Transverse colon (tissue), 3 donors: ENCODE data around the gene POC1A.

ENCODE experiments used
- EP300 ChIP-seq: sonication (generic); formaldehyde crosslinking; IDR thresholded peaks from one replicate; pipeline ENCODE4 v1.6.1; 2017; ENCODE audit warnings: antibody characterized with exemption, low read depth
- TF ChIP-seq, protein P1 (sequence below), 5 experiments: fragments of 200-600 bp in 3 of 5; fragments of 450-650 bp in 2 of 5; sonication (generic) in 3 of 5; IDR thresholded peaks; 1 replicate in 2 of 5; 2 replicates in 3 of 5; pipeline ENCODE4 v1.5.1; 2016 to 2017; ENCODE audit warnings: antibody characterized with exemption in 5 of 5, inconsistent platforms in 3 of 5, mild to moderate bottlenecking in 2 of 5, moderate library complexity in 1 of 5

GRCh38 chr3:52068055-52068571, 86.1 kb downstream of the POC1A start:
- TF ChIP-seq, protein P1, sequence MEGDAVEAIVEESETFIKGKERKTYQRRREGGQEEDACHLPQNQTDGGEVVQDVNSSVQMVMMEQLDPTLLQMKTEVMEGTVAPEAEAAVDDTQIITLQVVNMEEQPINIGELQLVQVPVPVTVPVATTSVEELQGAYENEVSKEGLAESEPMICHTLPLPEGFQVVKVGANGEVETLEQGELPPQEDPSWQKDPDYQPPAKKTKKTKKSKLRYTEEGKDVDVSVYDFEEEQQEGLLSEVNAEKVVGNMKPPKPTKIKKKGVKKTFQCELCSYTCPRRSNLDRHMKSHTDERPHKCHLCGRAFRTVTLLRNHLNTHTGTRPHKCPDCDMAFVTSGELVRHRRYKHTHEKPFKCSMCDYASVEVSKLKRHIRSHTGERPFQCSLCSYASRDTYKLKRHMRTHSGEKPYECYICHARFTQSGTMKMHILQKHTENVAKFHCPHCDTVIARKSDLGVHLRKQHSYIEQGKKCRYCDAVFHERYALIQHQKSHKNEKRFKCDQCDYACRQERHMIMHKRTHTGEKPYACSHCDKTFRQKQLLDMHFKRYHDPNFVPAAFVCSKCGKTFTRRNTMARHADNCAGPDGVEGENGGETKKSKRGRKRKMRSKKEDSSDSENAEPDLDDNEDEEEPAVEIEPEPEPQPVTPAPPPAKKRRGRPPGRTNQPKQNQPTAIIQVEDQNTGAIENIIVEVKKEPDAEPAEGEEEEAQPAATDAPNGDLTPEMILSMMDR (IDR thresholded peaks at IDR 0.05): no peak
- no peak for TF ChIP-seq EP300
